HG03469 (cell line): ENCODE results near the gene SPINK14.

Source experiments
- ATAC-seq: cut with Tn5 transposase; IDR thresholded peaks from one replicate; pipeline ENCODE4 v1.9.1; 2021; ENCODE audit warnings: mild to moderate bottlenecking, moderate library complexity, moderate number of reproducible peaks; ENCODE audit not compliant: unreplicated experiment

The SPINK14 gene

GRCh38 chr5:148193202-148193601, 24.9 kb downstream of the SPINK14 start:
- ATAC-seq: no peak

GRCh38 chr5:148201151-148201550, 32.8 kb downstream of the SPINK14 start:
- no peak for ATAC-seq

DNA sequence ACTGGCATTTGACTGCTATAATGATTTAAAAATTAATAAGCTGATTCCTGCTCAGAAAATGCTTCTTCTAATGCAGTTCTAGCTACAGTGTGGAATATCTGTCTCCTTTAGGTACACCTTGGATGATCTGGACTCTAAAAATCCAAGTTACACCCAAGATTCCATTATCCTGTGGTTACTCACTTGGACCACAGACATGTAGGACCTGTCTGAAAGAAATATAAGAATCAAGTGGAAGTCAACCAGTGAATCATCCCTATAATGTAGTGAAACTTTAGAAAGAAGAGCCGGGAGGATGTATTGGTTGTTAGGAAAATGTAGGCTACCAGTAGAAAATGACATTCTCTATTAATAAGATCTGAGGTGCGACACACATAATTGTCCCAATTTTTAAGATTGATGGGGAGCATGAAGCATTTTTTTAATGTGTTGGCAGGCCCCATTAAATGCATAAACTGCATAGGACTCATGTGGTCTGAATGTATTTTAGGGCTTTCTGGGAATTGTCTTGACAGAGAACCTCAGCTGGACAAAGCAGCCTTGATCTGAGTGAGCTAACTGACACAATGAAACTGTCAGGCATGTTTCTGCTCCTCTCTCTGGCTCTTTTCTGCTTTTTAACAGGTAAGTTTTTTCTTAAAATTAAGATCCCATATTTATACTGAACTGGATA, 34.3 kb downstream of the SPINK14 start, which contains the start of gene SPINK6:
Gene SPINK6 (plus strand): TSS at position 512 of the 673 bp plus-strand sequence. CDS start 55 bp downstream, at position 567.
- ATAC-seq: no peak

- ATAC-seq: no peak
Measured at GRCh38 chr5:148205044-148205806, 36.9 kb downstream of the SPINK14 start.

GRCh38 chr5:148205865-148206264, 37.5 kb downstream of the SPINK14 start:
- no peak for ATAC-seq

DNA sequence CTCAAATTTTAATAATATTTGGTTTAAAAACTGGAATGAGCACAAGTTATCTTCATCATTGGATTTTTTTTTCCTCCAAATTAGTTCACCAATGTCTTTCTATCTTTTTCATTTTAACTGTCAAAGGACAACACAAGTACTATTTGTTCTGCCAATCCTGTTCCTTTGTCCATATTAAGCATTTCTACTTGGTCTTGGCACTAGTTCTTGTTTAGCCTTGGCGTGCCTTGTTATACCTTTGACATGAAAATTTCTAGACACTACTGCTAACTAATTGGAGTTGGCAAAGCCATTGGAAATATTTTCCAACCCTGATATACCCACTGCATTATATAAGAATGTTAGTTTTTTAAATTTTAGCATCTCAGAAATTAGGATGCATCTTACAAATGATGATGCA, 38.3 kb downstream of the SPINK14 start:
- ATAC-seq: no peak

DNA sequence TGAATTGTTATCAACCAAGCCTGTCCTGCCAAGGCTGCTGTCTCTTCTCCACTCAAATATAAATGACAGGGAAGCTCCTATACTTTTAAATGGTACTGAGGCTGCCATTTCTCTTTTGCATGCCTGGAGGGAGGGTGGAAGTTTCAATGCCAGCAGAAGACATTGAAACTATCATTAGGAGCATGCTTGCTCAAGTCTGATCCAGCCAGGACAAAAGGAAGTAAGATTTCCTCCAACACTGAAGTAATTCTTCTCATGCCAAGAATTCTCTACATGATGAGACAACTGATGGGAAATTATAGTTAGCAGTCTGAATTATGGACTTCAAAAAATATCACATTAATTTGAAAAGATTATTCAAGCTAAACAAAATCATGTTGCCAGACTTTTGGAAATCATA, 39.9 kb downstream of the SPINK14 start:
- no peak for ATAC-seq

- ATAC-seq: no peak
Measured at GRCh38 chr5:148209151-148209770, 40.9 kb downstream of the SPINK14 start.

- ATAC-seq: no peak
Measured at GRCh38 chr5:148214665-148215185, 46.4 kb downstream of the SPINK14 start.

GRCh38 chr5:148221508-148221907, 53.2 kb downstream of the SPINK14 start:
- ATAC-seq: no peak

- no peak for ATAC-seq
Measured at GRCh38 chr5:148224117-148224742, 55.9 kb downstream of the SPINK14 start.
